Measurements from ENCODE around the gene MFAP2. TPM values are rescaled to one million over a fixed set of nuclear protein-coding genes. Genes with fewer than 3 reads are reported as not detected.
A peak's percentile ranks its signal among the peaks of the same experiment; 100 is the strongest.

The MFAP2 gene
- total RNA-seq, 1 experiment from 2014 or later = 12.9 TPM

- in situ Hi-C loops (cut with HindIII; ENCODE audit: low pct_unique_long_range_greater_than_20kb, low sequenced_read_pairs) = no loop called here
- TF ChIP-seq, protein P1, sequence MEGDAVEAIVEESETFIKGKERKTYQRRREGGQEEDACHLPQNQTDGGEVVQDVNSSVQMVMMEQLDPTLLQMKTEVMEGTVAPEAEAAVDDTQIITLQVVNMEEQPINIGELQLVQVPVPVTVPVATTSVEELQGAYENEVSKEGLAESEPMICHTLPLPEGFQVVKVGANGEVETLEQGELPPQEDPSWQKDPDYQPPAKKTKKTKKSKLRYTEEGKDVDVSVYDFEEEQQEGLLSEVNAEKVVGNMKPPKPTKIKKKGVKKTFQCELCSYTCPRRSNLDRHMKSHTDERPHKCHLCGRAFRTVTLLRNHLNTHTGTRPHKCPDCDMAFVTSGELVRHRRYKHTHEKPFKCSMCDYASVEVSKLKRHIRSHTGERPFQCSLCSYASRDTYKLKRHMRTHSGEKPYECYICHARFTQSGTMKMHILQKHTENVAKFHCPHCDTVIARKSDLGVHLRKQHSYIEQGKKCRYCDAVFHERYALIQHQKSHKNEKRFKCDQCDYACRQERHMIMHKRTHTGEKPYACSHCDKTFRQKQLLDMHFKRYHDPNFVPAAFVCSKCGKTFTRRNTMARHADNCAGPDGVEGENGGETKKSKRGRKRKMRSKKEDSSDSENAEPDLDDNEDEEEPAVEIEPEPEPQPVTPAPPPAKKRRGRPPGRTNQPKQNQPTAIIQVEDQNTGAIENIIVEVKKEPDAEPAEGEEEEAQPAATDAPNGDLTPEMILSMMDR (IDR thresholded peaks at IDR 0.05) = no peak
- no peak for TF ChIP-seq SIN3A (IDR thresholded peaks at IDR 0.05; ENCODE audit: borderline replicate concordance, insufficient read depth, low read depth, low read length)
- TF ChIP-seq, protein P2, sequence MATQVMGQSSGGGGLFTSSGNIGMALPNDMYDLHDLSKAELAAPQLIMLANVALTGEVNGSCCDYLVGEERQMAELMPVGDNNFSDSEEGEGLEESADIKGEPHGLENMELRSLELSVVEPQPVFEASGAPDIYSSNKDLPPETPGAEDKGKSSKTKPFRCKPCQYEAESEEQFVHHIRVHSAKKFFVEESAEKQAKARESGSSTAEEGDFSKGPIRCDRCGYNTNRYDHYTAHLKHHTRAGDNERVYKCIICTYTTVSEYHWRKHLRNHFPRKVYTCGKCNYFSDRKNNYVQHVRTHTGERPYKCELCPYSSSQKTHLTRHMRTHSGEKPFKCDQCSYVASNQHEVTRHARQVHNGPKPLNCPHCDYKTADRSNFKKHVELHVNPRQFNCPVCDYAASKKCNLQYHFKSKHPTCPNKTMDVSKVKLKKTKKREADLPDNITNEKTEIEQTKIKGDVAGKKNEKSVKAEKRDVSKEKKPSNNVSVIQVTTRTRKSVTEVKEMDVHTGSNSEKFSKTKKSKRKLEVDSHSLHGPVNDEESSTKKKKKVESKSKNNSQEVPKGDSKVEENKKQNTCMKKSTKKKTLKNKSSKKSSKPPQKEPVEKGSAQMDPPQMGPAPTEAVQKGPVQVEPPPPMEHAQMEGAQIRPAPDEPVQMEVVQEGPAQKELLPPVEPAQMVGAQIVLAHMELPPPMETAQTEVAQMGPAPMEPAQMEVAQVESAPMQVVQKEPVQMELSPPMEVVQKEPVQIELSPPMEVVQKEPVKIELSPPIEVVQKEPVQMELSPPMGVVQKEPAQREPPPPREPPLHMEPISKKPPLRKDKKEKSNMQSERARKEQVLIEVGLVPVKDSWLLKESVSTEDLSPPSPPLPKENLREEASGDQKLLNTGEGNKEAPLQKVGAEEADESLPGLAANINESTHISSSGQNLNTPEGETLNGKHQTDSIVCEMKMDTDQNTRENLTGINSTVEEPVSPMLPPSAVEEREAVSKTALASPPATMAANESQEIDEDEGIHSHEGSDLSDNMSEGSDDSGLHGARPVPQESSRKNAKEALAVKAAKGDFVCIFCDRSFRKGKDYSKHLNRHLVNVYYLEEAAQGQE (IDR thresholded peaks at IDR 0.05; ENCODE audit: insufficient read depth in 1 of 2, low read depth in 2 of 2, low read length in 1 of 2) = no peak
- no peak for TF ChIP-seq TCF7L2 (IDR thresholded peaks at IDR 0.05; ENCODE audit: low read depth, low read length)
- no peak for TF ChIP-seq POLR2AphosphoS5 (IDR thresholded peaks at IDR 0.05; ENCODE audit: low read depth, low read length)
- no peaks in the 10 kb centered on the region for H3K27me3 ChIP-seq (ENCODE audit: control insufficient read depth, insufficient read depth, low read length)
- ChIA-PET POLR2A (no interaction called here), CTCF (no interaction called here)
- BruUV-seq (replicated peaks) = no TSS peak
- 0 out of 2 replicates have a peak, but pooled peaks have one; percentile 4 for ATAC-seq
- intact Hi-C loops (cut with micrococcal nuclease; ENCODE audit: unreplicated experiment) = no loop called here
- no peaks in the 10 kb centered on the region for H3K9me3 ChIP-seq (ENCODE audit: control insufficient read depth, insufficient read depth, low read depth, low read length)
- no peak overlapping the region for H3K27ac ChIP-seq (ENCODE audit: low read length)
- H3K4me3 ChIP-seq (ENCODE audit: low read depth in 2 of 2, low read length in 2 of 2) = no peak overlapping the region
- H3K36me3 ChIP-seq (ENCODE audit: control insufficient read depth, insufficient read depth, low read length) = no peaks in the 10 kb centered on the region
- no peak for DNase-seq (ENCODE audit: low read depth, low spot score)
- no peaks in the 10 kb centered on the region for H3K4me1 ChIP-seq (ENCODE audit: control insufficient read depth, insufficient read depth, low read length)
These were observed 8.1 kb downstream of the MFAP2 start for GRCh38 chr1:16972189-16972895.

DNA sequence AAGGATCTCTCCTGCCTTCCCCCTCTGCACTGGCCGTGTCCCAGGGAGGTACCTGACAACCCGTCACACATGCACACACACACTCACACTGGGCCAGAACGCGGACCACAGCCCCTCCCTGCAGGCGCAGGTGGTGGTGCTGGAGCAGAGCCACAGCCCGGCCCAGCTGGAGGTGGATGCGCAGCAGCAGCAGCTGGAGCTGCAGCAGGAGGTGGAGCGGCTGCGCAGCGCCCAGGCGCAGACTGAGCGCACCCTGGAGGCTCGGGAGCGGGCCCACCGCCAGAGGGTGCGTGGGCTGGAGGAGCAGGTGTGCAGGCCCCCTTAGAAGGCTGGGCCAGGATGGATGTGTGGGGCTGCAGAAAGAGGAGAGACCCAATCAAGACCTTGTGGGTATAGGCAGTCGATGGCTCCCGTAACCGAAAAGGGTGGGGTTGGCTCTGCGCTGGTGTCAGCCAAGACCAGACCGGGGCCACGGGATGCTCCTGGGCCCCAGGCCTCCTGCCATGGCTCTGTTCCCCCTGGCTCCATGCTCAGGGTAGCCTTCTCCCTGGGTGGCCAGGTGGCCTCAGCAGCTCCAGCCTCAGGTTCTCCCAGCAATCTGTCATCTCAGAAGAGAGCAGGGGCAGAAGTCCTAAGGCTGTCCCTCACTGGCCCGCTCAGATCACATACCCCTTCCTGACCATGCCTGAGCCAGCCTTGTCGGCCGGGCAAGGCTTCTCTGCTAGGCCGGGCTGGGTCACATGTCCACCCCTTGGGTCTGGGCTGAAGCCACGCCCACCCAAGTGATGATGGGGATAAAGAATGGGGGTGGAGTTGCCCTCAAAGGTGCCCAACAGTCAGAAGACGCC, 8.9 kb downstream of the MFAP2 start:
- H3K36me3 ChIP-seq (ENCODE audit: control insufficient read depth, insufficient read depth, low read length) = no peaks in the 10 kb centered on the region
- intact Hi-C loops (cut with micrococcal nuclease; ENCODE audit: unreplicated experiment) (no loop called here), in situ Hi-C loops (cut with HindIII; ENCODE audit: low pct_unique_long_range_greater_than_20kb, low sequenced_read_pairs) (no loop called here)
- H3K27ac ChIP-seq (ENCODE audit: low read length) = no peak overlapping the region
- POLR2A ChIA-PET = no interaction called here
- no TSS peak for BruUV-seq (replicated peaks)
- no peaks in the 10 kb centered on the region for H3K4me1 ChIP-seq (ENCODE audit: control insufficient read depth, insufficient read depth, low read length)
- ATAC-seq (peak; percentile 47; the same call in 1 of the 2 replicates), DNase-seq (ENCODE audit: low read depth, low spot score) (no peak)
- H3K9me3 ChIP-seq (ENCODE audit: control insufficient read depth, insufficient read depth, low read depth, low read length) = no peaks in the 10 kb centered on the region
- no peak overlapping the region for H3K4me3 ChIP-seq (ENCODE audit: low read depth in 2 of 2, low read length in 2 of 2)
- no peaks in the 10 kb centered on the region for H3K27me3 ChIP-seq (ENCODE audit: control insufficient read depth, insufficient read depth, low read length)
- TF ChIP-seq TCF7L2 (IDR thresholded peaks at IDR 0.05; ENCODE audit: low read depth, low read length) = no peak
- TF ChIP-seq, protein P1 (IDR thresholded peaks at IDR 0.05) = no peak
- TF ChIP-seq POLR2AphosphoS5 (IDR thresholded peaks at IDR 0.05; ENCODE audit: low read depth, low read length) = no peak
- TF ChIP-seq, protein P2 (IDR thresholded peaks at IDR 0.05; ENCODE audit: insufficient read depth in 1 of 2, low read depth in 2 of 2, low read length in 1 of 2) = no peak
- TF ChIP-seq SIN3A (IDR thresholded peaks at IDR 0.05; ENCODE audit: borderline replicate concordance, insufficient read depth, low read depth, low read length) = no peak
- CTCF ChIA-PET = no interaction called here
